Ascending aorta (tissue), 2 donors: Measurements from ENCODE around the gene MSI2. TPM values are rescaled to one million over a fixed set of nuclear protein-coding genes. Genes with fewer than 3 reads are reported as not detected.

Experiments used
- DNase-seq, 2 donors: peaks; one replicate each; pipeline ENCODE4 v3.0.0-alpha.2; 2019; ENCODE audit warnings: low spot score in 2 of 2
- H3K27ac ChIP-seq, 2 donors: fragments of 200-600 bp; sonication (generic); one replicate each; pipeline ENCODE4 v1.5.1; 2016 to 2017; ENCODE audit warnings: mild to moderate bottlenecking in 1 of 2
- H3K27me3 ChIP-seq: fragments of 200-600 bp; sonication (generic); one replicate; pipeline ENCODE4 v1.5.1; 2017
- H3K36me3 ChIP-seq, 2 donors: fragments of 200-600 bp; sonication (generic); one replicate each; pipeline ENCODE4 v1.5.1; 2016
- H3K4me1 ChIP-seq, 2 donors: fragments of 200-600 bp; sonication (generic); one replicate each; pipeline ENCODE4 v1.5.1; 2016 to 2017; ENCODE audit warnings: mild to moderate bottlenecking in 1 of 2
- H3K4me3 ChIP-seq, 2 donors: fragments of 200-600 bp; sonication (generic); one replicate each; pipeline ENCODE4 v1.5.1; 2016 to 2017; ENCODE audit warnings: mild to moderate bottlenecking in 1 of 2
- H3K9me3 ChIP-seq, 2 donors: fragments of 200-600 bp; sonication (generic); one replicate each; pipeline ENCODE4 v1.5.1; 2016
- intact Hi-C: fragments of 100-400 bp; cut with DNase I; formaldehyde crosslinking; loops from one replicate; pipeline ENCODE4 v1.15.1; 2023
- total RNA-seq: library from RNA; depleted of rRNA; stranded (reverse); fragments of >200 nt; gene quantifications from one replicate; pipeline ENCODE4 v1.1.0, GENCODE V29; 2016
- TF ChIP-seq, protein P1 (sequence below), 3 experiments: fragments of 200-600 bp in 2 of 3; fragments of 450-650 bp in 1 of 3; sonication (generic) in 2 of 3; IDR thresholded peaks; one replicate each; pipeline ENCODE4 v1.5.1; 2016 to 2019; ENCODE audit warnings: antibody characterized with exemption in 3 of 3, mild to moderate bottlenecking in 1 of 3, moderate library complexity in 1 of 3

Gene MSI2
- total RNA-seq, 1 donor from 2014 or later: 11.7 TPM

DNA sequence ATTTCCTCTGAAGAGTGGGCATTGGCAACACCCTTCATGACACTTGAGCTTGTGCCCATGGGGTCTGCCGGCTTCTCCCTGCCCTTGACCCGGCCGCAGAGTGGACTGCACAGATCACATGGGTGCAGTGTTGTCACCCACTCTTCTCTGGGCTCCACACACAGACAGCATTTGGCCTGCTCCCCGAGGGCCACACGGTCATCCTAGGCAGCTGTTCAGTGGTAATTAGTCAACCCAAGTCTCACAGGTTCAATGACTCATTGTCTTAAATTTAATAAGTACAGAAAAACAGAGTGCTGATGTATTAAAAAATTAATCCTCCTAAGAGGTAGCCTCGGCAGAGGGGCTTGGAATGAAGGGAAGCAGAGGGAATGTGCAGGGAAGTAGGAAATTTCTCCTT lies 204.8 kb downstream of the MSI2 start:
- no peaks in the 10 kb centered on the region for H3K9me3 ChIP-seq
- TF ChIP-seq, protein P1, sequence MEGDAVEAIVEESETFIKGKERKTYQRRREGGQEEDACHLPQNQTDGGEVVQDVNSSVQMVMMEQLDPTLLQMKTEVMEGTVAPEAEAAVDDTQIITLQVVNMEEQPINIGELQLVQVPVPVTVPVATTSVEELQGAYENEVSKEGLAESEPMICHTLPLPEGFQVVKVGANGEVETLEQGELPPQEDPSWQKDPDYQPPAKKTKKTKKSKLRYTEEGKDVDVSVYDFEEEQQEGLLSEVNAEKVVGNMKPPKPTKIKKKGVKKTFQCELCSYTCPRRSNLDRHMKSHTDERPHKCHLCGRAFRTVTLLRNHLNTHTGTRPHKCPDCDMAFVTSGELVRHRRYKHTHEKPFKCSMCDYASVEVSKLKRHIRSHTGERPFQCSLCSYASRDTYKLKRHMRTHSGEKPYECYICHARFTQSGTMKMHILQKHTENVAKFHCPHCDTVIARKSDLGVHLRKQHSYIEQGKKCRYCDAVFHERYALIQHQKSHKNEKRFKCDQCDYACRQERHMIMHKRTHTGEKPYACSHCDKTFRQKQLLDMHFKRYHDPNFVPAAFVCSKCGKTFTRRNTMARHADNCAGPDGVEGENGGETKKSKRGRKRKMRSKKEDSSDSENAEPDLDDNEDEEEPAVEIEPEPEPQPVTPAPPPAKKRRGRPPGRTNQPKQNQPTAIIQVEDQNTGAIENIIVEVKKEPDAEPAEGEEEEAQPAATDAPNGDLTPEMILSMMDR (IDR thresholded peaks at IDR 0.05): no peak
- no peaks in the 10 kb centered on the region for H3K36me3 ChIP-seq
- intact Hi-C loops: no loop called here
- DNase-seq: no peak
- H3K4me3 ChIP-seq: no peak overlapping the region
- H3K4me1 ChIP-seq: peaks cover 0 to 11% of the 10 kb centered on the region in 2 donors
- no peak overlapping the region for H3K27ac ChIP-seq
- no peaks in the 10 kb centered on the region for H3K27me3 ChIP-seq

DNA sequence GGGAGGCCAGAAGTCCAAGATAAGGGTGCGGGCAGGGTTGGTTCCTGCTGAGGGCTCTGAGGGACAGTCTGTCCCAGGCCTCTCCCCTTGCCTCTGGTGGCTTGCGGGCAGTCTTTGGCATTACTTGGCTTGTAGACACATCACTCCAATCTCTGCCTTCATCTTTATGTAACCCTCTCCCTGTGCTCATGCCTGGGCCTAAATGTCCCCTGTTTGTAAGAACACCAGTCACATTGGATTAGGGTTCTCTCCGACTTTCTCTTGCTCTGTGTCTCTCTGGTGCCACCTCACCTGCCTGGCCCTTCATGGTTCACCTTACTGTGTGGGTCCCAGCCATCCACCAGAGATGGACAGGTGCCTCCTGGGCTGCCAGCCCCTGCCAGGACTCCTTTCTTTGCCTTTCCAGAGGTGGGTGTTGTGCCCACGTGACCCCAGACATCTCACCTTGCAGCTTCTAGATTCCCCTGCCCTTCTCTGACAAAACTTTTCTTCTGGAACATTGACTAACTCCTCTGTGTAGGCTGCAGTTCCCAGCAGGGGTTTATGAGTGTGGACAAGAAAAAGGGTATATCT lies 205.8 kb downstream of the MSI2 start:
- intact Hi-C loops: no loop called here
- no peak for DNase-seq
- peaks cover 0 to 11% of the 10 kb centered on the region in 2 donors for H3K4me1 ChIP-seq
- no peak overlapping the region for H3K27ac ChIP-seq
- TF ChIP-seq, protein P1 (IDR thresholded peaks at IDR 0.05): no peak
- H3K4me3 ChIP-seq: no peak overlapping the region
- H3K36me3 ChIP-seq: no peaks in the 10 kb centered on the region
- no peaks in the 10 kb centered on the region for H3K27me3 ChIP-seq
- H3K9me3 ChIP-seq: no peaks in the 10 kb centered on the region

DNA sequence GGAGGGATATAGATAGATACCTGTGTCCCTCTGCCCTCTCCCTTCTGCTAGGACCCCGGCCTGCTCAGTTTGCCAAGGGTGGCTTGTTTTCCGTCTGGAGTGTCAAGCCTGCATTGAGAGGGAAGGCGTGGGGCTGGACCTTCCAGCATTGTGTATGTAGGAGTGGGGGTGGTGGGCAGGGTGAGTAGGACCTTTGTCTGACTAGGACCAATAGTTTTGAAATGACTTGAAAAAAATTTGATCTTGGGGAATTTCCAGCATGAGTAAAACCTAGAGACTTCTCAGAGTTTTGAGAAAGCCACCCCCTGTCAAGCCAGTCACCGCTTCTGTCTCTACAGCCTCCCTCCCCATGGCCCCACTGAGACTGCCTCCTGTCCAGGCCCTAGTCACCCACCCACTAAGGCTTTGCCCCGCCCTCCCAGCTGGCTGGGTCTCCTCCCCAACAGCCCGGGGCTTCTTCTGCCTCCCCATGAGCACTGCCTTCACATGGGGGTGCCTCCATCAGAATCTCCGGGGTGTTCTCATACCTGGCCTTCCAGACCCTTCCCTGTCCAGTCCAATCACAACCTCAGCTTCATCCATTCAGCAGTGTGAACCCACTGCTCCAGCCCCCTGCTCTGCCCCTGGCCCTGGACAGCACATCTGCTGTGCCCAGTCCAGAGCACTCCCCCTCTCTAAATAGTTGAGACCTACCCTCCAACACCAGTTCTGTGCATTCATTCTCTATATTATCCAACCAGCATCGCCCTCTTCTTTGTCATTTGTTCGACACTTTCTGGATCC lies 207.0 kb downstream of the MSI2 start:
- Histone ChIP-seq H3K27me3 (no peaks in the 10 kb centered on the region), H3K4me3 (no peak overlapping the region), H3K9me3 (no peaks in the 10 kb centered on the region), H3K27ac (no peak overlapping the region), H3K4me1 (peaks cover 0 to 11% of the 10 kb centered on the region in 2 donors), H3K36me3 (no peaks in the 10 kb centered on the region)
- DNase-seq: no peak
- TF ChIP-seq, protein P1 (IDR thresholded peaks at IDR 0.05): no peak
- intact Hi-C loops: no loop called here

DNA sequence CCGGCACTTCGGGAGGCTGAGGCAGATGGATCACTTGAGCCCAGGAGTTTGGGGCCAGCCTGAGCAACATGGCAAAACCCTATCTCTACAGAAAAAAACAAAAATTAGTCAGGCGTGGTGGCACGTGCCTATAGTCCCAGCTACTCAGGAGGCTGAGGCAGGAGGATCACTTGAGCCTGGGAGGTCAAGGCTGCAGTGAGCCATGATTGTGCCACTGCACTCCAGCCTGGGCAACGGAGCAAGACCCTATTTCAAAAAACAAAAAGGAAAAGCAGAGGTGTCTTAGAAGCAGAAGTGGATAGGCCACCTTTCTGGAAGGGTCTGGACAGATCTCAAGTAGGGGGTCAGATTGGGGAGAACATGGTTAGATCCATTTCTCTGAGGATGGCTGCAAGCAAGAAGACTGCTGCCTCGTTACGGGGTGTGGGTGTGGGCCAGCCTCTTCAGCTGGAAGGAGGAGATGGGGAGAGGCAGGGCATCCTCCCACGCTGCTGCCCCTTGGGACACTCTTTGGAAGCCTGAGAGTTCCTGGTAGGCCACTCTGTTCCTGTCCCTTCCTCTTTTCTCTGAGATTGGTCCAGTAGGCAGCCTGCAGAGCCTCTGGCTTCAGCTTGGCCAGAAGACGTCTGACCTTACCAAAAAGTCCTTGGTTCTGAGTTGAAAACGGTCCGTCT lies 208.0 kb downstream of the MSI2 start:
- Histone ChIP-seq H3K4me1 (peaks cover 0 to 11% of the 10 kb centered on the region in 2 donors), H3K9me3 (no peaks in the 10 kb centered on the region), H3K27ac (no peak overlapping the region), H3K27me3 (no peaks in the 10 kb centered on the region), H3K36me3 (no peaks in the 10 kb centered on the region), H3K4me3 (no peak overlapping the region)
- intact Hi-C loops: no loop called here
- no peak for DNase-seq
- TF ChIP-seq, protein P1 (IDR thresholded peaks at IDR 0.05): no peak

DNA sequence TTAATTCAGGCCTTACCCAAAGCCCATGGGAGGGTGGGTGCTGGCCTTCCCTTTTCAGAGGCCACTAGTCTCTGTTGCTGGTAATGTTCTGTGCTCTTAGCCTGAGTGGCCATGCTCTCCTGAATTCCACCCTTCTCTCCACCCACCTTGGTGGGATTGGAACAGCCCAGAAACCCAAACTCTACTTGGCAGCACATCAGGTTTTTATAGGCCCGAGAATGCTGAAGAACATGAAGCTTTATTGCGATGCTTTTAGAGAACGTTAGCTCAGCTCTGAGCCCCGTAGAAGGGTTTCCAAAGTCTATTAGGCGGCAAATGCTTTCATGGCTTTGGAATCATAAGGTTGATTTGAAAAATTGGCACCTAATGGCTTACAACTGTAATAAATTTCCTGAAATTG lies 209.3 kb downstream of the MSI2 start:
- H3K27ac ChIP-seq: no peak overlapping the region
- H3K4me1 ChIP-seq: peaks cover 0 to 11% of the 10 kb centered on the region in 2 donors
- intact Hi-C loops: no loop called here
- no peak for DNase-seq
- H3K9me3 ChIP-seq: no peaks in the 10 kb centered on the region
- H3K36me3 ChIP-seq: no peaks in the 10 kb centered on the region
- H3K4me3 ChIP-seq: no peak overlapping the region
- TF ChIP-seq, protein P1 (IDR thresholded peaks at IDR 0.05): no peak
- H3K27me3 ChIP-seq: no peaks in the 10 kb centered on the region
